HCT116 (cell line): Measurements from ENCODE around the gene ZNF652. TPM values are rescaled to one million over a fixed set of nuclear protein-coding genes. Genes with fewer than 3 reads are reported as not detected.

Experiments used
- ATAC-seq: fragments of 200-7000 bp; cut with Tn5 transposase; 2 replicates; pipeline ENCODE4 v1.9.1; 2020; ENCODE audit warnings: mild to moderate bottlenecking, moderate library complexity
- Bru-seq: library from RNA; stranded (reverse); fragments of 400-500 nt; gene quantifications from one replicate; lab custom pipeline; 2021; lab: Mats Ljungman, UMichigan
- BruChase-seq, 2 experiments: library from RNA; stranded (reverse); fragments of 400-500 nt; gene quantifications; one replicate each; lab custom pipeline; 2021; lab: Mats Ljungman, UMichigan
- BruUV-seq: library from RNA; stranded (reverse); fragments of 400-500 nt; replicated peaks from 2 replicates; lab custom pipeline; 2021; lab: Mats Ljungman, UMichigan
- CTCF ChIA-PET: fragments of 300-600 bp; sonication (Branson Sonifier 250); formaldehyde crosslinking; loops from one replicate; lab custom pipeline; 2021; ENCODE audit warnings: antibody characterized with exemption; lab: Charles Lee
- POLR2A ChIA-PET: fragments of 300-600, 350-600 bp; sonication (Branson Sonifier 250); formaldehyde crosslinking; loops from one replicate; lab custom pipeline; 2021; ENCODE audit warnings: antibody characterized with exemption; lab: Charles Lee
- RAD21 ChIA-PET, 2 experiments: fragments of 300-600 bp; sonication (Branson Sonifier 250); formaldehyde crosslinking; loops; one replicate each; lab custom pipeline; 2023; ENCODE audit warnings: low total read pairs in 2 of 2; ENCODE audit not compliant: uncharacterized antibody in 2 of 2, unreplicated experiment in 2 of 2, low non-redundant PET in 1 of 2; lab: Charles Lee
- DNase-seq: peaks from one replicate; pipeline ENCODE4 v3.0.0-alpha.2; 2010; ENCODE audit warnings: low read depth, low spot score
- H2AFZ ChIP-seq: fragments of 200-600 bp; shearing (Covaris generic), sonication (generic); 2 replicates; pipeline ENCODE4 v1.6.1; 2017; ENCODE audit warnings: low read depth, mixed run types, mixed read lengths, antibody characterized with exemption, low read length; ENCODE audit not compliant: poor library complexity, severe bottlenecking
- H3K27ac ChIP-seq: 2 replicates; pipeline ENCODE4 v1.5.1; 2012; ENCODE audit warnings: low read depth, low read length
- H3K27me3 ChIP-seq: fragments of 200-600 bp; sonication (generic); 2 replicates; pipeline ENCODE4 v1.6.1; 2016; ENCODE audit warnings: mixed run types, low read length, mixed read lengths; ENCODE audit not compliant: insufficient read depth
- H3K36me3 ChIP-seq, 2 experiments: fragments of 200-500 bp in 1 of 2; fragments of 200-600 bp in 1 of 2; sonication (Bioruptor generic) in 1 of 2; sonication (generic) in 1 of 2; 2 replicates each; pipeline versions ENCODE4 v1.5.1 to v1.6.1; 2014 to 2016; ENCODE audit warnings: low read length in 2 of 2, inconsistent platforms in 1 of 2, mixed read lengths in 1 of 2, mixed run types in 1 of 2; ENCODE audit not compliant: insufficient read depth in 2 of 2, control insufficient read depth in 1 of 2
- H3K4me1 ChIP-seq, 2 experiments: fragments of 200-600 bp in 1 of 2; sonication (generic) in 1 of 2; 2 replicates each; pipeline versions ENCODE4 v1.5.1 to v1.6.1; 2012 to 2017; ENCODE audit warnings: low read length in 2 of 2, inconsistent platforms in 1 of 2, mild to moderate bottlenecking in 1 of 2, mixed read lengths in 1 of 2, mixed run types in 1 of 2, moderate library complexity in 1 of 2; ENCODE audit not compliant: insufficient read depth in 2 of 2, control insufficient read depth in 1 of 2
- H3K4me2 ChIP-seq: fragments of 200-600 bp; sonication (generic); 2 replicates; pipeline ENCODE4 v1.6.1; 2017; ENCODE audit warnings: mixed run types, low read length, mixed read lengths
- H3K4me3 ChIP-seq, 2 experiments: fragments of 200-600 bp in 1 of 2; sonication (generic) in 1 of 2; replicated peaks in 1 of 2; 2 replicates each; pipeline ENCODE4 v1.5.1; 2011 to 2016; ENCODE audit warnings: low read length in 2 of 2, control low read depth in 1 of 2, low read depth in 1 of 2, mild to moderate bottlenecking in 1 of 2, mixed read lengths in 1 of 2, mixed run types in 1 of 2
- H3K79me2 ChIP-seq: fragments of 200-600 bp; sonication (generic); 2 replicates; pipeline ENCODE4 v1.6.1; 2017; ENCODE audit warnings: mild to moderate bottlenecking, mixed run types, low read length, moderate library complexity, mixed read lengths; ENCODE audit not compliant: insufficient read depth
- H3K9ac ChIP-seq: fragments of 200-600 bp; sonication (generic); 2 replicates; pipeline ENCODE4 v1.6.1; 2016; ENCODE audit warnings: low read length, mixed read lengths
- H3K9me2 ChIP-seq: fragments of 200-600 bp; sonication (generic), shearing (Covaris generic); 2 replicates; pipeline ENCODE4 v1.6.1; 2017; ENCODE audit warnings: mixed run types, mild to moderate bottlenecking, moderate library complexity; ENCODE audit not compliant: insufficient read depth
- H3K9me3 ChIP-seq, 2 experiments: fragments of 200-500 bp in 1 of 2; fragments of 200-600 bp in 1 of 2; sonication (Bioruptor generic) in 1 of 2; sonication (generic) in 1 of 2; 2 replicates each; pipeline ENCODE4 v1.6.1; 2014 to 2017; ENCODE audit warnings: low read length in 2 of 2, mixed read lengths in 2 of 2, inconsistent platforms in 1 of 2, low read depth in 1 of 2, mild to moderate bottlenecking in 1 of 2, mixed run types in 1 of 2, moderate library complexity in 1 of 2; ENCODE audit not compliant: control insufficient read depth in 1 of 2, insufficient read depth in 1 of 2
- H4K20me1 ChIP-seq: fragments of 200-600 bp; sonication (generic), shearing (Covaris generic); 2 replicates; pipeline ENCODE4 v1.6.1; 2017; ENCODE audit warnings: mixed run types, mild to moderate bottlenecking, moderate library complexity; ENCODE audit not compliant: insufficient read depth
- CBX3 ChIP-seq: IDR thresholded peaks from 2 replicates; pipeline ENCODE4 v1.6.1; 2012; ENCODE audit warnings: low read depth
- EGR1 ChIP-seq: IDR thresholded peaks from 2 replicates; pipeline ENCODE4 v1.6.1; 2012; ENCODE audit warnings: low read depth
- ELF1 ChIP-seq: IDR thresholded peaks from 2 replicates; pipeline ENCODE4 v1.6.1; 2012; ENCODE audit warnings: low read depth, borderline replicate concordance
- POLR2A ChIP-seq: IDR thresholded peaks from 2 replicates; pipeline ENCODE4 v1.7.0; 2011; ENCODE audit warnings: borderline replicate concordance; ENCODE audit not compliant: insufficient read depth, insufficient read length; ENCODE audit errors: extremely low read depth
- POLR2AphosphoS5 ChIP-seq: IDR thresholded peaks from 2 replicates; pipeline ENCODE4 v1.6.1; 2011; ENCODE audit warnings: mild to moderate bottlenecking, low read depth, low read length, moderate library complexity
- SIN3A ChIP-seq: IDR thresholded peaks from 2 replicates; pipeline ENCODE4 v1.6.1; 2012; ENCODE audit warnings: low read depth
- SP1 ChIP-seq: IDR thresholded peaks from 2 replicates; pipeline ENCODE4 v1.6.1; 2012; ENCODE audit warnings: low read depth
- TCF7L2 ChIP-seq: IDR thresholded peaks from 2 replicates; pipeline ENCODE4 v1.7.0; 2011; ENCODE audit warnings: borderline replicate concordance, inconsistent platforms; ENCODE audit not compliant: insufficient read depth, insufficient read length; ENCODE audit errors: extremely low read depth
- YY1 ChIP-seq: IDR thresholded peaks from 2 replicates; pipeline ENCODE4 v1.6.1; 2011; ENCODE audit warnings: low read length, low read depth, moderate library complexity, mild to moderate bottlenecking; ENCODE audit not compliant: insufficient replicate concordance; ENCODE audit errors: extremely low read depth
- ZFX ChIP-seq: fragments of 450-650 bp; IDR thresholded peaks from 2 replicates; pipeline ENCODE4 v1.6.1; 2017
- ZNF274 ChIP-seq: fragments of 200-500 bp; sonication (Bioruptor generic); IDR thresholded peaks from 2 replicates; pipeline ENCODE4 v1.6.1; 2014; ENCODE audit warnings: mild to moderate bottlenecking, low read depth, low read length, inconsistent platforms
- intact Hi-C: fragments of 100-400 bp; cut with micrococcal nuclease; formaldehyde crosslinking; loops from 2 replicates; pipeline ENCODE4 v1.10.0; 2022
- long read RNA-seq: library from polyadenylated mRNA; unstranded; transcript quantifications from one replicate; pipeline ENCODE4 v2.0.0, GENCODE V29; 2021; ENCODE audit not compliant: unreplicated experiment
- polyA plus RNA-seq: library from polyadenylated mRNA; unstranded; fragments of >200 nt; gene quantifications from 2 replicates; pipeline ENCODE4 v1.2.1, GENCODE V29; 2012; ENCODE audit warnings: missing spikeins
- total RNA-seq: library from RNA; stranded (reverse); gene quantifications from one replicate; pipeline ENCODE4 v1.2.1, GENCODE V29; 2021; ENCODE audit not compliant: unreplicated experiment
- TF ChIP-seq, protein P1 (sequence below): IDR thresholded peaks from 2 replicates; pipeline ENCODE4 v1.6.1; 2011; ENCODE audit warnings: mild to moderate bottlenecking, low read length, moderate library complexity; ENCODE audit not compliant: insufficient replicate concordance; ENCODE audit errors: extremely low read depth

The ZNF652 gene
- 27.8 TPM for total RNA-seq
- 7.9 and 9.3 TPM in 2 replicates for polyA plus RNA-seq
- Bru-seq, nascent RNA = percentile 84 among the genes with signal in this experiment
- BruChase-seq, experiment 1, labeled RNA remaining after a 6-hour chase = percentile 81 among the genes with signal in this experiment
- percentile 89 among the genes with signal in this experiment for BruChase-seq, experiment 2, labeled RNA remaining after a 2-hour chase
- long read RNA-seq, full-length matches to known transcripts = 1 of 13 reads
- long read RNA-seq, partial matches to known transcripts = 3 of 13 reads
- long read RNA-seq, other reads (novel, unspliced or antisense) = 9 of 13 reads

DNA sequence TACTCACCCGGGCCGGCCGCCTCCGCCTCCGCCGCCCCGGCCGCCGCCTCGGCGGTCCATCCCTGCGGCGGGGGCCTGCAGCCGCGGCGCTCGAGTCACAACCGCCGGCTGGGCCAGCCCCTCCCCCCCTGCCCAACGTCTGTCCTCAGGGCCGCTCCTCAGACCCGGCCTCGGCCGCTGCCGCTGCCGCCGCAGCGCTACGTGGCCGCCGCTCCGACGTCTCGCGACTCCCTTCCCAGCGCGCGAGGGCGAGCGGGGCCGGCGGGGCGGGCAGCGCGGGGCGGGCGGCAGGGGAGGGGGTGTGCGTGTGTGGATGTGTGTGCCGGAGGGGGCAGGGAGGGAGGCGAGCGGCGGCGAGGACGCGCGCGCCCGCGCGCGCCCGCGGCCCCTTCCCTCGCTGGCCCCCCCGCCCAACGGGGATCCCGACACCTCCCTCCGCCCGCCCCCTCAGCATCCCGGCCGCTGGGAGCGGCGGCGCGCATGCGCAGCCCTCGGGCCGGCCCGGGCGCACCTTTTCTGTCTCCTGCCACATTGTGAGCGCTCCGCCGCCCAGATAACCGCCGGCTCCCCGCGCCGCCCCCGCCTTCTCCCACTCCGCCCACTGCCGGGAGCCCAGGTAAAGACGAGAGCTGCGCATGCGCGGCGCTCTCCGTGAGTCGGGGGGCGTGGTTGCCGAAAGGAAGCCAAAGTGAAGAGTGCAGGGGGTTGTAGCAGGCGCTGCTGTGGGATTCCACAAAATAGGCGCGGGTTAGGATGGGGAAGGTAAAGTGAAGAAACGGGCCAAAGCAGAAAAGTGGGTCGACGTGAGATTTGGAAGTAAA lies at the start of gene ZNF652:
Gene ZNF652 (minus strand): TSS at position 349 of the 821 bp plus-strand sequence. CDS start 44,525 bp downstream, outside the sequence.
- Histone ChIP-seq H3K36me3 (no peaks in the 10 kb centered on the region), H3K9me2 (no peaks in the 10 kb centered on the region), H3K79me2 (peaks cover 45% of the 10 kb centered on the region), H3K27ac (peak within 1 kb of the TSS; percentile 92), H3K4me1 (peaks cover 18 to 24% of the 10 kb centered on the region in 2 experiments), H3K27me3 (no peaks in the 10 kb centered on the region), H2AFZ (peak within 1 kb of the TSS; percentile 67), H4K20me1 (peaks cover 6% of the 10 kb centered on the region; the same call in 1 of the 2 replicates), H3K9ac (peak within 1 kb of the TSS; percentile 84), H3K4me2 (peak within 1 kb of the TSS; percentile 86), H3K4me3 (peak within 1 kb of the TSS; percentile 81 to 86), H3K9me3 (no peaks in the 10 kb centered on the region)
- TF ChIP-seq SP1 (peak; percentile 13), EGR1 (peak; percentile 100), SIN3A (no peak), POLR2AphosphoS5 (peak; percentile 68), TCF7L2 (no peak), ZNF274 (no peak), POLR2A (peak; percentile 35), ZFX (peak; percentile 97), ELF1 (no peak), CBX3 (no peak), YY1 (peak; percentile 19)
- TF ChIP-seq, protein P1, sequence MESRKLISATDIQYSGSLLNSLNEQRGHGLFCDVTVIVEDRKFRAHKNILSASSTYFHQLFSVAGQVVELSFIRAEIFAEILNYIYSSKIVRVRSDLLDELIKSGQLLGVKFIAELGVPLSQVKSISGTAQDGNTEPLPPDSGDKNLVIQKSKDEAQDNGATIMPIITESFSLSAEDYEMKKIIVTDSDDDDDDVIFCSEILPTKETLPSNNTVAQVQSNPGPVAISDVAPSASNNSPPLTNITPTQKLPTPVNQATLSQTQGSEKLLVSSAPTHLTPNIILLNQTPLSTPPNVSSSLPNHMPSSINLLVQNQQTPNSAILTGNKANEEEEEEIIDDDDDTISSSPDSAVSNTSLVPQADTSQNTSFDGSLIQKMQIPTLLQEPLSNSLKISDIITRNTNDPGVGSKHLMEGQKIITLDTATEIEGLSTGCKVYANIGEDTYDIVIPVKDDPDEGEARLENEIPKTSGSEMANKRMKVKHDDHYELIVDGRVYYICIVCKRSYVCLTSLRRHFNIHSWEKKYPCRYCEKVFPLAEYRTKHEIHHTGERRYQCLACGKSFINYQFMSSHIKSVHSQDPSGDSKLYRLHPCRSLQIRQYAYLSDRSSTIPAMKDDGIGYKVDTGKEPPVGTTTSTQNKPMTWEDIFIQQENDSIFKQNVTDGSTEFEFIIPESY = peak; percentile 57
- ChIA-PET RAD21 (interaction anchor here in 1 of 2 experiments (0.7 kb wide), 1 partner anchor 56 kb away, joined by 11 read pairs; no protein-coding TSS in a partner anchor), CTCF (interaction anchor here (0.7 kb wide), 1 partner anchor 15 kb away, joined by 5 read pairs; no protein-coding TSS in a partner anchor), POLR2A (interaction anchor here (0.7 kb wide), 1 partner anchor 188 kb away, joined by 4 read pairs; no protein-coding TSS in a partner anchor)
- no TSS peak for BruUV-seq
- intact Hi-C loops = loop anchor here (2.0 kb wide), 1 partner anchor 47 kb away; no protein-coding TSS in a partner anchor
- DNase-seq (peak; percentile 93), ATAC-seq (peak; percentile 86)
